OCI-M2 (cell line): Measurements from ENCODE around the gene RFFL.
A peak's percentile ranks its signal among the peaks of the same experiment; 100 is the strongest.

ENCODE experiments used
- DNase-seq: peaks from one replicate; lab custom pipeline; 2025; ENCODE audit not compliant: unreplicated experiment; lab: John Stamatoyannopoulos, UW

RFFL gene

GRCh38 chr17:34979153-34979552 lies 84.4 kb downstream of the RFFL start:
- DNase-seq, result no peak

- DNase-seq, result no peak
Observed at GRCh38 chr17:34974794-34975785, 88.4 kb downstream of the RFFL start.

- DNase-seq, result no peak
Observed at GRCh38 chr17:34974179-34974578, 89.3 kb downstream of the RFFL start.

- DNase-seq, result peak; percentile 33
Observed at GRCh38 chr17:34961093-34961911, 102.2 kb downstream of the RFFL start, which contains the start of the genes CCT6B and ZNF830. Gene CCT6B (minus strand): TSS chr17:34961460. CDS start chr17:34961393, 67 bp downstream. Gene ZNF830 (plus strand): TSS chr17:34961540. CDS start chr17:34961567, 27 bp downstream.

GRCh38 chr17:34958438-34958837 lies 105.1 kb downstream of the RFFL start:
- DNase-seq, result no peak
